ENCODE measurements around the gene TRUB1. TPM values are rescaled to one million over a fixed set of nuclear protein-coding genes. Genes with fewer than 3 reads are reported as not detected.

TRUB1 gene
- total and polyA plus RNA-seq, 2 of the 4 experiments (the other 2 are of a cell fraction): 9.1 to 17.9 TPM

DNA sequence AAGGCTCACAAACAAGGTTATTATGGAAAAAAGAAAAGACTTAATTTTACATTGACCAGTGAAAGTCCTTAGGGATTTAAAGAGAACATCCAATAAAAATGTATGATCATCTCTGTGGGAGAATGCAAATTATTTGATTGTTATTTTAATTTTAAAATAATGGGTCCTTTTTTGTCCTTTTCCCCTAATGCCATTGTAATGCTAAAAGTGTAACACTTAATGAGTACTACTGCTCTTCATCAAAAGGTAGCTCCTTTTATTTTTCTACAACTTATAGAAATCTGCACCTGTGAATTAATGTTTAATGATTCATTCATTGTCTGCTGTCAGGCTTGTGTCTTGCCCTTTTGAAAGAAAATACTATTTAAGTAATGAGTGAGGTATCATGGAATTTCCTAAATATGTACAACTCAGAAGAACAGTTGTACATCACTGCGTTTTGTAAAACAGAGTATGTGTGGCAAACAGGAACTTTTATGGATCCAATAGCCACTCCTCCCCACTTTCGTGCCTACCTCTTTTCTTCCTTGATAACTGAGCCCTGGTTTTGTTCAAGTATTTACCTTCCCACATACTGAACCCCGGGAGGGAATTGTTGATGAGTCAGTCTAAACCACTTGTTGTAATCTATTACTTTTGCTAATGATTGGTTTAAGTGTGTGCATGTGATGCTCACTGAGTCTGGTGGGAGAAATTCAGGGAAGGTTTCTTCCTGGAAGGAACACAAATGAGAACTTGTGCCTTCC lies 19.9 kb upstream of the TRUB1 start:
- in situ Hi-C loops (cut with MboI; ENCODE audit: low sequenced_read_pairs): no loop called here

More for the DNA sequence above, 19.9 kb upstream of the TRUB1 start:
- peaks cover 2% of the 10 kb centered on the region; the same call in 1 of the 2 replicates for H3K27me3 ChIP-seq (ENCODE audit: control insufficient read depth, insufficient read depth, low read length)
- no peak overlapping the region for H2BK15ac ChIP-seq (ENCODE audit: low read depth, low read length)
- H2AK5ac ChIP-seq (ENCODE audit: low read depth, low read length): no peak overlapping the region
- no peaks in the 10 kb centered on the region for H3K9me3 ChIP-seq (ENCODE audit: control insufficient read depth, insufficient read depth, low read length)
- H3K23ac ChIP-seq (ENCODE audit: low read depth, low read length): no peak overlapping the region
- dilution Hi-C loops (cut with HindIII; ENCODE audit: low sequenced_read_pairs, unreplicated experiment): no loop called here
- no peak overlapping the region for H3K18ac ChIP-seq (ENCODE audit: low read depth, low read length)
- H2BK5ac ChIP-seq (ENCODE audit: low read depth, low read length, poor library complexity, severe bottlenecking): no peak overlapping the region
- no peak overlapping the region for H4K5ac ChIP-seq (ENCODE audit: low read depth, low read length)
- DNase-seq (peak; percentile 37), ATAC-seq (ENCODE audit: low read depth) (peak; percentile 48; the same call in 1 of the 2 replicates)
- no peak overlapping the region for H2BK120ac ChIP-seq (ENCODE audit: low read depth, low read length)
- no peak overlapping the region for H4K8ac ChIP-seq (ENCODE audit: low read depth in 2 of 2, low read length in 2 of 2)
- intact Hi-C loops (cut with micrococcal nuclease): no loop called here
- H3K36me3 ChIP-seq (ENCODE audit: control insufficient read depth, insufficient read depth, low read length): no peaks in the 10 kb centered on the region
- H3K27ac ChIP-seq (ENCODE audit: insufficient read depth, low read length): no peak overlapping the region
- H3K9me1 ChIP-seq (ENCODE audit: insufficient read depth, low read length): no peaks in the 10 kb centered on the region
- H3K79me1 ChIP-seq (ENCODE audit: low read depth in 1 of 2, low read length in 2 of 2): no peaks in the 10 kb centered on the region
- H3K4ac ChIP-seq (ENCODE audit: low read depth, low read length): no peak overlapping the region
- H4K91ac ChIP-seq (ENCODE audit: insufficient read depth, low read depth, low read length): no peak overlapping the region
- ChIA-PET CTCF (no interaction called here), POLR2A (ENCODE audit: unreplicated experiment) (no interaction called here)
- no peak overlapping the region for H2BK20ac ChIP-seq (ENCODE audit: low read depth, low read length)
- H3K4me3 ChIP-seq (ENCODE audit: insufficient read depth, low read depth, low read length): no peak overlapping the region
- H3K56ac ChIP-seq (ENCODE audit: extremely low read depth, insufficient read depth, low read length): no peak overlapping the region
- no CpG with 5 or more reads among the region's 3 CpGs for WGBS, 2 experiments (ENCODE audit: extremely low coverage in 2 of 2, insufficient read length in 1 of 2)
- no TSS peak for BruUV-seq (replicated peaks)
- no peak overlapping the region for H3K14ac ChIP-seq (replicated peaks; ENCODE audit: low read depth, low read length)
- peak overlapping the region; percentile 42; the same call in 1 of the 2 replicates for H3K4me2 ChIP-seq (ENCODE audit: low read depth, low read length)
- H4K20me1 ChIP-seq (ENCODE audit: insufficient read depth, low read length): no peaks in the 10 kb centered on the region
- no peak overlapping the region for H2AFZ ChIP-seq (replicated peaks; ENCODE audit: low read length, poor library complexity)
- TF ChIP-seq USF2 (IDR thresholded peaks at IDR 0.05; ENCODE audit: low read depth, low read length) (peak; percentile 77), BHLHE40 (IDR thresholded peaks at IDR 0.05; ENCODE audit: low read depth, low read length) (no peak)
- no peaks in the 10 kb centered on the region for H3K4me1 ChIP-seq (ENCODE audit: control insufficient read depth, insufficient read depth, low read length)
- no peak overlapping the region for H3K9ac ChIP-seq (ENCODE audit: low read depth, low read length)
- H2AK9ac ChIP-seq (replicated peaks; ENCODE audit: low read depth, low read length, poor library complexity): no peak overlapping the region
